Body of pancreas (tissue), 4 donors: Measurements from ENCODE around the gene IFIH1. TPM values are rescaled to one million over a fixed set of nuclear protein-coding genes. Genes with fewer than 3 reads are reported as not detected.

Source experiments
- ATAC-seq: fragments of 150-250 bp; one replicate; pipeline ENCODE4 v1.9.1; 2016
- DNase-seq, 4 donors: peaks; one replicate each; pipeline ENCODE4 v3.0.0-alpha.2; 2019
- H3K27ac ChIP-seq, 4 donors: fragments of 200-600 bp; sonication (generic); 1 replicate in 3 of 4; 2 replicates in 1 of 4; pipeline versions ENCODE4 v1.5.1 to v1.6.1; 2016 to 2019; ENCODE audit warnings: mild to moderate bottlenecking in 1 of 4, mixed read lengths in 1 of 4, moderate library complexity in 1 of 4
- H3K27me3 ChIP-seq, 2 donors: fragments of 200-600 bp; sonication (generic); one replicate each; pipeline ENCODE4 v1.6.0; 2016; ENCODE audit warnings: mild to moderate bottlenecking in 1 of 2
- H3K36me3 ChIP-seq, 2 donors: fragments of 200-600 bp; sonication (generic); replicated peaks in 1 of 2; 2 replicates each; pipeline ENCODE4 v1.5.1; 2016; ENCODE audit warnings: low read depth in 2 of 2; ENCODE audit not compliant: insufficient read depth in 1 of 2
- H3K4me1 ChIP-seq: fragments of 200-600 bp; sonication (generic); one replicate; pipeline ENCODE4 v1.6.0; 2016
- H3K4me3 ChIP-seq, 2 donors: fragments of 200-600 bp; sonication (generic); 1 replicate in 1 of 2; 2 replicates in 1 of 2; pipeline ENCODE4 v1.5.1; 2016 to 2019
- H3K9me3 ChIP-seq, 3 donors: fragments of 200-600 bp; sonication (generic); 1 replicate in 2 of 3; 2 replicates in 1 of 3; pipeline ENCODE4 v1.5.1; 2016
- CTCF ChIP-seq, 7 experiments: fragments of 450-650 bp in 4 of 7; fragments of 200-600 bp in 3 of 7; sonication (generic) in 3 of 7; IDR thresholded peaks; one replicate each; pipeline ENCODE4 v1.5.1; 2016 to 2019; ENCODE audit warnings: antibody characterized with exemption in 7 of 7
- POLR2A ChIP-seq, 3 donors: fragments of 450-650 bp; IDR thresholded peaks; one replicate each; pipeline ENCODE4 v1.6.1; 2016; ENCODE audit warnings: antibody characterized with exemption in 3 of 3, mild to moderate bottlenecking in 2 of 3
- WGBS, 2 donors: methylation state at CpG; one replicate each; pipeline ENCODE4 v1.1.5; 2017; 5-methylcytosine and 5-hydroxymethylcytosine counted together
- intact Hi-C: fragments of 100-400 bp; cut with DNase I; formaldehyde crosslinking; loops from one replicate; pipeline ENCODE4 v1.15.1; 2023
- total RNA-seq, 2 donors: library from RNA; depleted of rRNA; stranded (reverse); fragments of >200 nt; gene quantifications; one replicate each; pipeline ENCODE4 v1.1.0, GENCODE V29; 2016

IFIH1 gene
- total RNA-seq, 2 donors from 2014 or later = 12.5 to 13.2 TPM

GRCh38 chr2:162243294-162243693 is 75.2 kb downstream of the IFIH1 start, which contains the start of gene FAP:
TSS of gene FAP (minus strand) at chr2:162243445. CDS start at chr2:162243327, 118 bp downstream.
- WGBS, 2 donors = 65 to 70% methylated on average over 6 of the region's 6 CpGs
- no peak within 1 kb of the TSS for H3K4me3 ChIP-seq
- H3K27ac ChIP-seq = peak within 1 kb of the TSS in 1 of 4 donors; percentile 2
- no peaks in the 10 kb centered on the region for H3K27me3 ChIP-seq
- intact Hi-C loops = no loop called here
- TF ChIP-seq POLR2A (IDR thresholded peaks at IDR 0.05) (no peak), CTCF (IDR thresholded peaks at IDR 0.05) (no peak)
- no peaks in the 10 kb centered on the region for H3K4me1 ChIP-seq
- ATAC-seq (peak; percentile 45), DNase-seq (no peak)
- H3K36me3 ChIP-seq = no peaks in the 10 kb centered on the region
- H3K9me3 ChIP-seq = peaks cover 0 to 5% (median 0%) of the 10 kb centered on the region in 3 donors

- 29 to 34% methylated on average over 5 of the region's 5 CpGs for WGBS, 2 donors
- no peak for DNase-seq
- peak overlapping the region in 1 of 4 donors; percentile 2 for H3K27ac ChIP-seq
- no peak overlapping the region for H3K4me3 ChIP-seq
- H3K9me3 ChIP-seq = peaks cover 0 to 2% (median 0%) of the 10 kb centered on the region in 3 donors
- intact Hi-C loops = no loop called here
- H3K27me3 ChIP-seq = no peaks in the 10 kb centered on the region
- peak; percentile 31 for ATAC-seq
- TF ChIP-seq CTCF (IDR thresholded peaks at IDR 0.05) (no peak), POLR2A (IDR thresholded peaks at IDR 0.05) (no peak)
- no peaks in the 10 kb centered on the region for H3K36me3 ChIP-seq
- H3K4me1 ChIP-seq = no peaks in the 10 kb centered on the region
Observed at GRCh38 chr2:162242586-162243280, 75.8 kb downstream of the IFIH1 start.

- Histone ChIP-seq H3K9me3 (no peaks in the 10 kb centered on the region), H3K4me1 (no peaks in the 10 kb centered on the region), H3K27ac (no peak overlapping the region), H3K4me3 (no peak overlapping the region), H3K27me3 (no peaks in the 10 kb centered on the region), H3K36me3 (no peaks in the 10 kb centered on the region)
- no peak for DNase-seq
- ATAC-seq = no peak
- intact Hi-C loops = no loop called here
- WGBS, 2 donors = 22 to 37% methylated on average over 1 of the region's 1 CpG
- no peak for TF ChIP-seq CTCF (IDR thresholded peaks at IDR 0.05)
- no peak for TF ChIP-seq POLR2A (IDR thresholded peaks at IDR 0.05)
Observed at GRCh38 chr2:162241571-162241970, 76.9 kb downstream of the IFIH1 start.

GRCh38 chr2:162234620-162235462 is 83.6 kb downstream of the IFIH1 start:
- intact Hi-C loops = no loop called here
- Histone ChIP-seq H3K27ac (no peak overlapping the region), H3K9me3 (no peaks in the 10 kb centered on the region), H3K4me3 (no peak overlapping the region), H3K36me3 (no peaks in the 10 kb centered on the region), H3K27me3 (no peaks in the 10 kb centered on the region), H3K4me1 (no peaks in the 10 kb centered on the region)
- 91 to 98% methylated on average over 14 to 25 of the region's 38 CpGs for WGBS, 2 donors
- no peak for DNase-seq
- no peak for ATAC-seq
- no peak for TF ChIP-seq CTCF (IDR thresholded peaks at IDR 0.05)
- no peak for TF ChIP-seq POLR2A (IDR thresholded peaks at IDR 0.05)
